Colonic mucosa (tissue), 4 donors: Measurements from ENCODE around the gene GPALPP1. TPM values are rescaled to one million over a fixed set of nuclear protein-coding genes. Genes with fewer than 3 reads are reported as not detected.
"Not testable (repeated sequence)": the region's sequence is repeated elsewhere in the genome, so short reads cannot be mapped to it uniquely, and the experiment has no call there.

Source experiments
- DNase-seq: peaks from one replicate; pipeline ENCODE4 v3.0.0-alpha.2; 2020
- H3K27ac ChIP-seq: fragments of 200-600 bp; one replicate; pipeline ENCODE4 v1.8.0; 2021
- H3K27me3 ChIP-seq: fragments of 200-600 bp; one replicate; pipeline ENCODE4 v1.8.0; 2021
- H3K36me3 ChIP-seq: fragments of 200-600 bp; one replicate; pipeline ENCODE4 v1.8.0; 2021
- H3K4me1 ChIP-seq: fragments of 200-600 bp; one replicate; pipeline ENCODE4 v1.8.0; 2021; ENCODE audit warnings: mild to moderate bottlenecking
- H3K4me3 ChIP-seq: fragments of 200-600 bp; one replicate; pipeline ENCODE4 v1.8.0; 2021
- H3K9ac ChIP-seq, 2 donors: one replicate each; pipeline ENCODE4 v1.7.0; 2013; ENCODE audit warnings: control low read depth in 2 of 2, low read depth in 2 of 2, low read length in 2 of 2
- H3K9me3 ChIP-seq: fragments of 200-600 bp; one replicate; pipeline ENCODE4 v1.8.0; 2021
- CTCF ChIP-seq: fragments of 200-600 bp; IDR thresholded peaks from one replicate; pipeline ENCODE4 v1.8.0; 2022; ENCODE audit warnings: antibody characterized with exemption, mild to moderate bottlenecking
- intact Hi-C: fragments of 100-400 bp; cut with DNase I; formaldehyde crosslinking; loops from one replicate; pipeline ENCODE4 v1.14.1; 2022
- total RNA-seq, 2 donors: library from RNA; stranded (reverse); fragmentation: NEBNext Ultra II Directional in 1 of 2; extraction: Animal tissue kit (Norgen Biotek cat#: 25700) in 1 of 2; gene quantifications; one replicate each; pipeline ENCODE4 v1.2.1, GENCODE V29; 2021
- donor health status: healthy.
- donor health status: DM: no; HTN: no; CAD: no.
- donor health status: DM: no; HTN: no; CAD: no.

Gene GPALPP1
- total RNA-seq, 2 donors from 2014 or later = 15.8 to 16.0 TPM

- intact Hi-C loops = no loop called here
- no peak overlapping the region for H3K27ac ChIP-seq
- no peaks in the 10 kb centered on the region for H3K9me3 ChIP-seq
- TF ChIP-seq CTCF = no peak
- no peak for DNase-seq
- H3K36me3 ChIP-seq = no peaks in the 10 kb centered on the region
- no peak overlapping the region for H3K9ac ChIP-seq
- no peaks in the 10 kb centered on the region for H3K27me3 ChIP-seq
- H3K4me1 ChIP-seq = peaks cover 5% of the 10 kb centered on the region
- H3K4me3 ChIP-seq = no peak overlapping the region
These were observed 62.0 kb downstream of the GPALPP1 start for GRCh38 chr13:45051315-45051714.

GRCh38 chr13:45055198-45055901 is 66.0 kb downstream of the GPALPP1 start:
- Histone ChIP-seq H3K4me3 (no peak overlapping the region), H3K9me3 (no peaks in the 10 kb centered on the region)
- peak; percentile 30 for DNase-seq

GRCh38 chr13:45055902-45056648 is 66.7 kb downstream of the GPALPP1 start:
- no peaks in the 10 kb centered on the region for H3K36me3 ChIP-seq
- H3K27ac ChIP-seq = peak overlapping the region; percentile 60
- H3K9ac ChIP-seq = no peak overlapping the region
- TF ChIP-seq CTCF = no peak
- H3K27me3 ChIP-seq = no peaks in the 10 kb centered on the region
- intact Hi-C loops = no loop called here
- no peaks in the 10 kb centered on the region for H3K9me3 ChIP-seq
- H3K4me3 ChIP-seq = no peak overlapping the region
- H3K4me1 ChIP-seq = peaks cover 5% of the 10 kb centered on the region
- peak; percentile 28 for DNase-seq

More at GRCh38 chr13:45055198-45055901, 66.0 kb downstream of the GPALPP1 start:
- Histone ChIP-seq H3K9ac (peak overlapping the region in 1 of 2 donors; percentile 26), H3K27me3 (no peaks in the 10 kb centered on the region), H3K36me3 (no peaks in the 10 kb centered on the region), H3K27ac (peak overlapping the region; percentile 60), H3K4me1 (peaks cover 5% of the 10 kb centered on the region)
- TF ChIP-seq CTCF = no peak
- intact Hi-C loops = no loop called here

GRCh38 chr13:45060062-45060461 is 70.7 kb downstream of the GPALPP1 start:
- no peak for TF ChIP-seq CTCF

GRCh38 chr13:45063261-45063860 is 74.0 kb downstream of the GPALPP1 start:
- intact Hi-C loops = no loop called here
- no peak overlapping the region for H3K4me3 ChIP-seq
- H3K27ac ChIP-seq = no peak overlapping the region
- TF ChIP-seq CTCF = no peak
- H3K9me3 ChIP-seq = no peaks in the 10 kb centered on the region
- no peak for DNase-seq
- H3K36me3 ChIP-seq = no peaks in the 10 kb centered on the region
- H3K4me1 ChIP-seq = no peaks in the 10 kb centered on the region
- H3K9ac ChIP-seq = no peak overlapping the region
- H3K27me3 ChIP-seq = no peaks in the 10 kb centered on the region

More at GRCh38 chr13:45060062-45060461, 70.7 kb downstream of the GPALPP1 start:
- Histone ChIP-seq H3K27me3 (no peaks in the 10 kb centered on the region), H3K9me3 (no peaks in the 10 kb centered on the region), H3K9ac (no peak overlapping the region), H3K4me1 (peaks cover 5% of the 10 kb centered on the region), H3K36me3 (no peaks in the 10 kb centered on the region), H3K4me3 (no peak overlapping the region), H3K27ac (no peak overlapping the region)
- no peak for DNase-seq
- intact Hi-C loops = no loop called here

GRCh38 chr13:45063889-45064288 is 74.6 kb downstream of the GPALPP1 start:
- H3K9ac ChIP-seq, DNase-seq, H3K4me3 ChIP-seq, H3K27ac ChIP-seq, H3K4me1 ChIP-seq, H3K36me3 ChIP-seq, H3K9me3 ChIP-seq, H3K27me3 ChIP-seq, intact Hi-C loops: not testable (repeated sequence)
